GM12891 (cell line): ENCODE measurements around the gene NOL3.

ENCODE experiments used
- DNase-seq: peaks from one replicate; pipeline ENCODE4 v3.0.0; 2011; ENCODE audit warnings: low spot score; ENCODE audit not compliant: insufficient read length
- FAIRE-seq: peaks from 2 replicates; lab custom pipeline; 2011; peaks lifted over from hg19 to GRCh38; lab: Jason Lieb, UNC
- PAX5 ChIP-seq: IDR thresholded peaks from 2 replicates; pipeline ENCODE4 v1.6.1; 2011; ENCODE audit warnings: low read length, moderate library complexity, mild to moderate bottlenecking; ENCODE audit not compliant: insufficient read depth, severe bottlenecking
- POLR2A ChIP-seq: IDR thresholded peaks from 2 replicates; pipeline ENCODE4 v1.6.1; 2011; ENCODE audit warnings: low read depth, low read length, control low read depth
- POLR2AphosphoS5 ChIP-seq: IDR thresholded peaks from 2 replicates; pipeline ENCODE4 v1.6.1; 2011; ENCODE audit warnings: low read depth, low read length, control low read depth
- POU2F2 ChIP-seq: IDR thresholded peaks from 2 replicates; pipeline ENCODE4 v1.6.1; 2011; ENCODE audit warnings: low read depth, mild to moderate bottlenecking, control low read depth, low read length, moderate library complexity
- SPI1 ChIP-seq: IDR thresholded peaks from 2 replicates; pipeline ENCODE4 v1.6.1; 2011; ENCODE audit warnings: low read depth, low read length, control low read depth
- TAF1 ChIP-seq: IDR thresholded peaks from 2 replicates; pipeline ENCODE4 v1.6.1; 2011; ENCODE audit warnings: low read depth, low read length, control low read depth

NOL3 gene

GRCh38 chr16:67213197-67214019 is 43.1 kb downstream of the NOL3 start:
- FAIRE-seq (no peak), DNase-seq (no peak)
- TF ChIP-seq POLR2A (no peak), POLR2AphosphoS5 (no peak), POU2F2 (no peak), TAF1 (no peak), SPI1 (no peak), PAX5 (no peak)

GRCh38 chr16:67215706-67216105 is 45.4 kb downstream of the NOL3 start:
- no peak for FAIRE-seq
- no peak for DNase-seq
- TF ChIP-seq POU2F2 (no peak), PAX5 (no peak), POLR2A (no peak), TAF1 (no peak)

- FAIRE-seq (no peak), DNase-seq (no peak)
- TF ChIP-seq SPI1 (no peak), POLR2A (no peak), POLR2AphosphoS5 (no peak), POU2F2 (no peak), PAX5 (no peak), TAF1 (no peak)
These were observed 46.5 kb downstream of the NOL3 start for GRCh38 chr16:67216612-67217490.

- FAIRE-seq (no peak), DNase-seq (no peak)
- TF ChIP-seq PAX5 (no peak), POLR2A (no peak), SPI1 (no peak), TAF1 (no peak), POU2F2 (no peak), POLR2AphosphoS5 (no peak)
These were observed 53.7 kb downstream of the NOL3 start for GRCh38 chr16:67223992-67224391.
